Hepatocyte (in vitro differentiated cells): ENCODE results near the gene SH3GL3. TPM values are rescaled to one million over a fixed set of nuclear protein-coding genes. Genes with fewer than 3 reads are reported as not detected.

Experiments used
- DNase-seq: peaks from one replicate; pipeline ENCODE4 v3.0.0-alpha.2; 2016; ENCODE audit warnings: low spot score
- H2AFZ ChIP-seq: fragments of 200-600 bp; sonication (generic); 2 replicates; pipeline ENCODE4 v1.6.0; 2016; ENCODE audit warnings: antibody characterized with exemption, mild to moderate bottlenecking
- H3K27ac ChIP-seq: fragments of 200-600 bp; sonication (generic); 2 replicates; pipeline ENCODE4 v1.5.1; 2016; ENCODE audit warnings: mild to moderate bottlenecking
- H3K27me3 ChIP-seq: fragments of 200-600 bp; sonication (generic); 2 replicates; pipeline ENCODE4 v1.6.1; 2016
- H3K36me3 ChIP-seq: fragments of 200-600 bp; sonication (generic); replicated peaks from 2 replicates; pipeline ENCODE4 v1.5.1; 2016; ENCODE audit warnings: low read depth; ENCODE audit not compliant: insufficient read depth
- H3K4me1 ChIP-seq: fragments of 200-600 bp; sonication (generic); 2 replicates; pipeline ENCODE4 v1.5.1; 2016; ENCODE audit warnings: mild to moderate bottlenecking, moderate library complexity; ENCODE audit not compliant: insufficient read depth
- H3K4me2 ChIP-seq: fragments of 200-600 bp; sonication (generic); 2 replicates; pipeline ENCODE4 v1.6.0; 2016
- H3K4me3 ChIP-seq: fragments of 200-600 bp; sonication (generic); 2 replicates; pipeline ENCODE4 v1.5.1; 2016; ENCODE audit warnings: mild to moderate bottlenecking
- H3K79me2 ChIP-seq: fragments of 200-600 bp; sonication (generic); 2 replicates; pipeline ENCODE4 v1.6.0; 2017; ENCODE audit warnings: mild to moderate bottlenecking
- H3K9me2 ChIP-seq: fragments of 200-600 bp; sonication (generic); replicated peaks from 2 replicates; pipeline ENCODE4 v1.6.0; 2017; ENCODE audit warnings: mild to moderate bottlenecking; ENCODE audit not compliant: insufficient read depth
- H3K9me3 ChIP-seq: fragments of 200-600 bp; sonication (generic); 2 replicates; pipeline ENCODE4 v1.5.1; 2016; ENCODE audit warnings: low read depth, mild to moderate bottlenecking
- H4K20me1 ChIP-seq: fragments of 200-600 bp; sonication (generic); 2 replicates; pipeline ENCODE4 v1.6.0; 2016; ENCODE audit warnings: mild to moderate bottlenecking; ENCODE audit not compliant: insufficient read depth, poor library complexity, severe bottlenecking
- EZH2 ChIP-seq: fragments of 200-600 bp; sonication (generic); IDR thresholded peaks from 2 replicates; pipeline ENCODE4 v1.6.1; 2016; ENCODE audit warnings: antibody characterized with exemption, mild to moderate bottlenecking, borderline replicate concordance
- EZH2phosphoT487 ChIP-seq: fragments of 200-600 bp; sonication (generic); IDR thresholded peaks from one replicate; pipeline ENCODE4 v1.6.1; 2018; ENCODE audit warnings: antibody characterized with exemption, mild to moderate bottlenecking, low read depth, moderate library complexity; ENCODE audit not compliant: unreplicated experiment, severe bottlenecking
- WGBS: methylation state at CpG from one replicate; pipeline ENCODE4 v1.1.6; 2016; ENCODE audit warnings: low lambda C conversion rate; ENCODE audit errors: missing lambda C conversion rate; 5-methylcytosine and 5-hydroxymethylcytosine counted together
- polyA plus RNA-seq: library from polyadenylated mRNA; unstranded; fragments of >200 nt; fragmentation: Nextera tagmentation; extraction: Ambion mirVana; gene quantifications from 2 replicates; pipeline ENCODE4 v1.2.1, GENCODE V29; 2016
- total RNA-seq: library from RNA; depleted of rRNA; stranded (reverse); fragments of >200 nt; gene quantifications from 2 replicates; pipeline ENCODE4 v1.2.3, GENCODE V29; 2014
- TF ChIP-seq, protein P1 (sequence below): fragments of 200-600 bp; sonication (generic); IDR thresholded peaks from 2 replicates; pipeline ENCODE4 v1.5.1; 2016; ENCODE audit warnings: antibody characterized with exemption, mild to moderate bottlenecking; ENCODE audit not compliant: poor library complexity

The SH3GL3 gene
- total and polyA plus RNA-seq, 2 experiments from 2014 or later: 11.1 to 13.9 TPM

DNA sequence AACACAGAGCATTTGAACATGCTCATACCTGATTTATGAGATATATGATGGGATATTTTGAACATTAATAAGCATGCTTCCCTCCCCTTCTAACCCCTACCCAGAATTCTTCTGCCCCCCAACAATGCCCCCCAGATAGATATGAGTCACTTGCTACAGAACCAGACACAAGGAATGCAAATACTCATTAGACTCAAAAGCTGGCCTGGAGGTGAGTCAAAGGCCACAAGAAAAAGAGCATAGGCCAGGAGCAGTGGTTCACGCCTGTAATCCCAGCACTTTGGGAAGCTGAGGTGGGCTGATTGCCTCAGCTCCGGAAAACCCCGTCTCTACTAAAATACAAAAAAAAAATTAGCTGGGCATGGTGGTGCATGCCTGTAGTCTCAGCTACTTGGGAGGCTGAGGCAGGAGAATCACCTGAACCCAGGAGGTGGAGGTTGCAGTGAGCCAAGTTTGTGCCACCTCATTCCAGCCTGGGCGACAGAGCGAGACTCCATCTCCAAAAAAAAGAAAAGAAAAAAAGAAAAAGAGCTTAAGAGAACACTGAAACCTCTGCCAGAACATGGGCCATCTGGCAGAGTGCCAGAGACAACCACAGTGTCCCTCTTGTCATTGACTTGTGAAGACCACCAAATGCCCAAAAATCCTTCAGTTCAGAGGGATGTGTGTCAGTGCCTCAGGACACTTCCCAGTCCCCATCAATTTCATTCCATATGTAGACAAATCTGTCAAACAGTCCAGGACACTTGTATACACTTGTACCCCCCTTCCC lies 3.9 kb upstream of the SH3GL3 start:
- Histone ChIP-seq H3K27ac (no peak overlapping the region), H3K9me3 (no peaks in the 10 kb centered on the region), H3K4me3 (no peak overlapping the region), H3K36me3 (no peaks in the 10 kb centered on the region), H2AFZ (no peak overlapping the region), H4K20me1 (no peaks in the 10 kb centered on the region), H3K4me1 (no peaks in the 10 kb centered on the region), H3K4me2 (no peak overlapping the region), H3K9me2 (no peaks in the 10 kb centered on the region), H3K27me3 (peaks cover 12% of the 10 kb centered on the region), H3K79me2 (no peaks in the 10 kb centered on the region)
- WGBS: 83% methylated on average over 4 of the region's 5 CpGs
- no peak for DNase-seq
- TF ChIP-seq, protein P1, sequence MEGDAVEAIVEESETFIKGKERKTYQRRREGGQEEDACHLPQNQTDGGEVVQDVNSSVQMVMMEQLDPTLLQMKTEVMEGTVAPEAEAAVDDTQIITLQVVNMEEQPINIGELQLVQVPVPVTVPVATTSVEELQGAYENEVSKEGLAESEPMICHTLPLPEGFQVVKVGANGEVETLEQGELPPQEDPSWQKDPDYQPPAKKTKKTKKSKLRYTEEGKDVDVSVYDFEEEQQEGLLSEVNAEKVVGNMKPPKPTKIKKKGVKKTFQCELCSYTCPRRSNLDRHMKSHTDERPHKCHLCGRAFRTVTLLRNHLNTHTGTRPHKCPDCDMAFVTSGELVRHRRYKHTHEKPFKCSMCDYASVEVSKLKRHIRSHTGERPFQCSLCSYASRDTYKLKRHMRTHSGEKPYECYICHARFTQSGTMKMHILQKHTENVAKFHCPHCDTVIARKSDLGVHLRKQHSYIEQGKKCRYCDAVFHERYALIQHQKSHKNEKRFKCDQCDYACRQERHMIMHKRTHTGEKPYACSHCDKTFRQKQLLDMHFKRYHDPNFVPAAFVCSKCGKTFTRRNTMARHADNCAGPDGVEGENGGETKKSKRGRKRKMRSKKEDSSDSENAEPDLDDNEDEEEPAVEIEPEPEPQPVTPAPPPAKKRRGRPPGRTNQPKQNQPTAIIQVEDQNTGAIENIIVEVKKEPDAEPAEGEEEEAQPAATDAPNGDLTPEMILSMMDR: no peak
- no peak for TF ChIP-seq EZH2phosphoT487
- TF ChIP-seq EZH2: no peak

DNA sequence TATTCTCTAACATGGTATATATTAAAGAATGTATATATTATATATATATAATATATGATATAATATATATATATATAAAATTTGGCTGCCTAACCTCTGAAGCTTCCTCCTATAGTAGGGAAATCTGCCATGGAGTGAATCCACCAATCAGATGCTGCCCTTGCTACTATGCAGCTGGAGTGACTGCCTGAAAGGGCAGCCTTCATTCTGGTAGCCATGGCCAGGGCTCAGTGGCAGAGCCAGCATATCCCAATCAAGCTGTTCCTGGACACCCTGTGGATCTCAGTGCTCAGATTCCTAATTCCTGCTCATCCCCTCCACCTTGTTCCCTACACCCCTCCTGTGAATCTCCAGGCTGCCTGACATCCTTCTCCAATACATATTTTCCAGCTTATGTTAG lies 2.2 kb upstream of the SH3GL3 start:
- DNase-seq: no peak
- peaks cover 20% of the 10 kb centered on the region for H3K27me3 ChIP-seq
- no peaks in the 10 kb centered on the region for H3K79me2 ChIP-seq
- no peak overlapping the region for H3K27ac ChIP-seq
- no peaks in the 10 kb centered on the region for H3K9me2 ChIP-seq
- no peaks in the 10 kb centered on the region for H3K9me3 ChIP-seq
- H4K20me1 ChIP-seq: no peaks in the 10 kb centered on the region
- TF ChIP-seq EZH2 (no peak), EZH2phosphoT487 (no peak)
- TF ChIP-seq, protein P1: no peak
- peaks cover 7% of the 10 kb centered on the region for H3K4me1 ChIP-seq
- H3K36me3 ChIP-seq: no peaks in the 10 kb centered on the region
- no peak overlapping the region for H3K4me3 ChIP-seq
- H3K4me2 ChIP-seq: no peak overlapping the region
- H2AFZ ChIP-seq: no peak overlapping the region

DNA sequence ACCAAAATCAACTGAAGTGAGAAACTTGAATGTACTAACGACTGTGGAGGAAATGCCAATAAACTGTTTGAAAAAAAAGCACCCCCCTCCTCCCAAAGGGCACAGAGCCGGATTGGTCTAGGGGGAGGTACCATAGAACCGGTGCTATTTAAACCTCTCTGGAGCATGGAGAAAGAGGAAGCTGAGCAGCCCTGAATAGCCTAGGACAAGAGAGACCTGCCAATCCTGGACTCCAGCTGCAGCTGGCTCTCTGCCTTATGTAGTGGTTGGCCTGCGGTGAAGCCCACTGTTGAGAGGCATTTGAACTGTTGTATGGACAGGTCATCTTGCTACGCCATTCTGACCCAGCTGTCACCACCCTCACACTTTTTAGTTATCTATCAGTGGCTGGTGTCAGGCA lies 1.5 kb upstream of the SH3GL3 start:
- Histone ChIP-seq H3K4me1 (peaks cover 7% of the 10 kb centered on the region), H2AFZ (no peak overlapping the region), H3K27me3 (peaks cover 20% of the 10 kb centered on the region), H3K27ac (no peak overlapping the region), H3K36me3 (no peaks in the 10 kb centered on the region), H3K9me2 (no peaks in the 10 kb centered on the region), H3K79me2 (no peaks in the 10 kb centered on the region), H3K9me3 (no peaks in the 10 kb centered on the region), H3K4me3 (no peak overlapping the region), H3K4me2 (no peak overlapping the region), H4K20me1 (no peaks in the 10 kb centered on the region)
- TF ChIP-seq EZH2phosphoT487: no peak
- TF ChIP-seq, protein P1: no peak
- TF ChIP-seq EZH2: no peak
- DNase-seq: no peak
- 79% methylated on average over 5 of the region's 5 CpGs for WGBS
